LoVo (cell line): Measurements from ENCODE around the gene PDHA1.

Experiments
- DNase-seq: peaks from one replicate; pipeline ENCODE4 v3.0.0-alpha.2; 2016; ENCODE audit warnings: low spot score

Gene PDHA1

GRCh38 chrX:19377799-19378198 lies 34.1 kb downstream of the PDHA1 start:
- no peak for DNase-seq

GRCh38 chrX:19381326-19381725 lies 37.6 kb downstream of the PDHA1 start:
- DNase-seq, result no peak

- no peak for DNase-seq
These were observed 38.9 kb downstream of the PDHA1 start for GRCh38 chrX:19382555-19383145.

GRCh38 chrX:19386679-19387078 lies 43.0 kb downstream of the PDHA1 start:
- no peak for DNase-seq

- no peak for DNase-seq
These were observed 44.4 kb downstream of the PDHA1 start for GRCh38 chrX:19388064-19388679.

GRCh38 chrX:19388741-19389140 lies 45.0 kb downstream of the PDHA1 start:
- no peak for DNase-seq

GRCh38 chrX:19389227-19389845 lies 45.6 kb downstream of the PDHA1 start:
- DNase-seq, result no peak

GRCh38 chrX:19392078-19392477 lies 48.4 kb downstream of the PDHA1 start:
- no peak for DNase-seq

GRCh38 chrX:19392703-19393102 lies 49.0 kb downstream of the PDHA1 start:
- DNase-seq, result no peak

GRCh38 chrX:19403696-19404095 lies 60.0 kb downstream of the PDHA1 start:
- DNase-seq, result no peak

GRCh38 chrX:19410259-19410658 lies 66.5 kb downstream of the PDHA1 start:
- no peak for DNase-seq
